HG03095 (cell line): ENCODE data around the gene SPDYE9.
"Not testable (repeated sequence)": the region's sequence is repeated elsewhere in the genome, so short reads cannot be mapped to it uniquely, and the experiment has no call there.

Source experiments
- ATAC-seq: cut with Tn5 transposase; IDR thresholded peaks from one replicate; pipeline ENCODE4 v1.9.1; 2021; ENCODE audit warnings: moderate library complexity; ENCODE audit not compliant: unreplicated experiment

SPDYE9 gene

DNA sequence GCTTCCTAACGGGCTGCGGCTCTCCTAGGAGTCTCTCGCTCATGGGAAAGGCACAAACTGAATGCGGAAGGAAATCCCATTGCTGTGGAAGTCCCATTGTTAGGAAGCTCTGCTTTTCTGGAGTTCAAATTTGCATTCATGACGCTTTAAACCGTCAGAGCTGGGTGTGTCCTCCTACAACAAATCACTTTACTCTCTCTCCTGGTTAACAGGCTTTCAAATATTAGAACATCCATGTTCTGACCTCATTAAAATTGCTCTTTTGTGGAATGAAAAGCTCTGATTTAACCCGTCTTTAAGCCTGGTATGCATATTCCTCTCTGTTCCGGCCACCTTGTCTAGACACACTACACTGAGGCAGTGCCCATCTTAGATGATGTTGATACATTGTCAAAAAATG lies at the start of gene SPDYE9:
TSS of gene SPDYE9 (minus strand) at position 101 of the 400 bp plus-strand sequence. CDS start 1,800 bp downstream, outside the sequence.
- ATAC-seq: not testable (repeated sequence)

DNA sequence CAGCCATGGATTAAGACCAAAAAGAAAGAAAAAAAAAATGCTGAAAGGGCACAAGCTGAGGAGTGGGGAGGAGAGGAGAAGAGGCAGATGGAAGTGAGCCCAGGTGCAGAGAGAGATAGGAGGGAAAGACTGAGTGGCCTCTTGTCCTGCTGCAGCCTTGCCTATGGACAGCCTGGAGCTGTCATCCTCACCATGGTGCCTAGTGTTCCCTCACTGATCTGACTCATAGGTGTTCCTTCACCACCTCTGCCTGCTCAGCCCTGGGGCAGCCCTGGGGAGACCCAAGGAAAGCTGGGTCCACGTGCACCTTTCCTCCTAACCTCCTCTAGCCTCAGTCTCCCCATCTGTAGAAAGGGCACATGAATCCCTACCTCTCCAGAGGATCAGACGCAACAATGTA lies 49.0 kb upstream of the SPDYE9 start:
- ATAC-seq: not testable (repeated sequence)

GRCh38 chr7:73132651-73133217 lies 46.9 kb upstream of the SPDYE9 start:
- not testable (repeated sequence) for ATAC-seq

DNA sequence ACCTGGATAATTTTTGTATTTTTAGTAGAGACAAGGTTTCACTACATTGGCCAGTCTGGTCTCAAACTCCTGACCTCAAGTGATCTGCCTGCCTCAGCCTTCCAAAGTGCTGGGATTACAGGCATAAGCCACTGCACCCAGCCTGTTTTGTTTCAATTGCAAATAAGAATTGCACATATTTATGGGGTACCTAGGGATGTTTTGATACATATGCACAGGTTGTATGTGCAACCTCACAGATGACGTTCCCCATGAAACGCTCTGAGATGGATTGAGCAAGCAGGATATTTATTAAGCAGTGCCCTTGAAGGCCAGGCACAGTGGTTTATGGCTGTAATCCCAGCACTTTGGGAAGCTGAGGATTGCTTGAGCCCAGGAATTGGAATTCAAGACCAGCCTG lies 44.8 kb upstream of the SPDYE9 start:
- ATAC-seq: not testable (repeated sequence)

- ATAC-seq: not testable (repeated sequence)
Measured at GRCh38 chr7:73124126-73124525, 38.3 kb upstream of the SPDYE9 start.

DNA sequence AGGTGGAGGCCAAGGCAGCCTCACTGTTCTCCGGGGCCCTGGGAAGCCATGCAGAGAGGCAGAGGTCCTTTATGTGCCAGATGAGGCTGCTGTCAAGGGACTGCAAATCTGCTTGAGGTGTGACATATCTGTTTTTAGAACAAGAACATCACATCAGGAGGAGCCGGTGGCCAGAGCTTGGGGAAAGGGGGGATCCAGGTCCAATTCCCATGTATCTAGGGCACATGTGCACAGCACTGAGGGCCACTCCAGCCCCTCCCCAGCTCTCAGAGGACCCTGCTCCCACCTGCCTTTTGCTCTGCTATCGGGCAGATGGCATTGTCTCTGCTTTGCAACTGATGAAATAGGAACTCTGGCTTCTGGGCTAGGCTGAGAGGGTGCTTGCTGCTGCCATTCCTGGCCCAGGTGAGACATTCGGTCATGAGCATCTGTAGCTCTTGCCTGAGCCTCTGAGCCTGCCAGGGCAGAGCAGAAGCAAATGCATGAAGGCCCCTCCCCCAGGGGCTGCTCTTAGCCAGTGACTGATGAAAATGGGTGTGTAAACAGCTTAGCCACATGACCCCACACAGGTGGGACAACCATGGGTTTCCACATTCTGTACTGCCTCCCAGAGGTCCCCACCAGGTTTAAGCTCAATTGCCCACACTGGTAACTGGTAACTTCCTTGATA lies 37.1 kb upstream of the SPDYE9 start:
- not testable (repeated sequence) for ATAC-seq

- ATAC-seq: not testable (repeated sequence)
Measured at GRCh38 chr7:73118155-73118554, 32.3 kb upstream of the SPDYE9 start.

- not testable (repeated sequence) for ATAC-seq
Measured at GRCh38 chr7:73057811-73058210, 28.0 kb downstream of the SPDYE9 start, which contains the start of gene SPDYE11. Gene SPDYE11 (minus strand): TSS chr7:73057911. CDS start chr7:73056111, 1,800 bp downstream.

DNA sequence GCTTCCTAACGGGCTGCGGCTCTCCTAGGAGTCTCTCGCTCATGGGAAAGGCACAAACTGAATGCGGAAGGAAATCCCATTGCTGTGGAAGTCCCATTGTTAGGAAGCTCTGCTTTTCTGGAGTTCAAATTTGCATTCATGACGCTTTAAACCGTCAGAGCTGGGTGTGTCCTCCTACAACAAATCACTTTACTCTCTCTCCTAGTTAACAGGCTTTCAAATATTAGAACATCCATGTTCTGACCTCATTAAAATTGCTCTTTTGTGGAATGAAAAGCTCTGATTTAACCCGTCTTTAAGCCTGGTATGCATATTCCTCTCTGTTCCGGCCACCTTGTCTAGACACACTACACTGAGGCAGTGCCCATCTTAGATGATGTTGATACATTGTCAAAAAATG lies 56.2 kb downstream of the SPDYE9 start, which contains the start of gene SPDYE8:
TSS of gene SPDYE8 (minus strand) at position 101 of the 400 bp plus-strand sequence. CDS start 1,800 bp downstream, outside the sequence.
- ATAC-seq: not testable (repeated sequence)
